ENCODE data around the gene CAPZB. TPM values are rescaled to one million over a fixed set of nuclear protein-coding genes. Genes with fewer than 3 reads are reported as not detected.

CAPZB gene
- total and polyA plus RNA-seq, 2 of the 4 experiments (the other 2 are of a cell fraction): 216 to 304 TPM

GRCh38 chr1:19368964-19369363, 116.4 kb downstream of the CAPZB start:
- H4K20me1 ChIP-seq (ENCODE audit: insufficient read depth, low read length): peaks cover 79% of the 10 kb centered on the region
- H3K4ac ChIP-seq (ENCODE audit: low read depth, low read length): no peak overlapping the region
- H3K27me3 ChIP-seq (ENCODE audit: control insufficient read depth, insufficient read depth, low read length): no peaks in the 10 kb centered on the region
- ChIA-PET CTCF (no interaction called here), POLR2A (ENCODE audit: unreplicated experiment) (no interaction called here)
- peaks cover 37% of the 10 kb centered on the region for H3K9me1 ChIP-seq (ENCODE audit: insufficient read depth, low read length)
- H2BK20ac ChIP-seq (ENCODE audit: low read depth, low read length): no peak overlapping the region
- no peak for TF ChIP-seq CEBPB (IDR thresholded peaks at IDR 0.05; ENCODE audit: low read depth, low read length)
- no peak for TF ChIP-seq MXI1 (IDR thresholded peaks at IDR 0.05; ENCODE audit: borderline replicate concordance, low read depth, low read length)
- TF ChIP-seq BHLHE40 (IDR thresholded peaks at IDR 0.05; ENCODE audit: low read depth, low read length): no peak
- TF ChIP-seq POLR2A (IDR thresholded peaks at IDR 0.05; ENCODE audit: low read depth, low read length): no peak
- no peak for TF ChIP-seq SMC3 (IDR thresholded peaks at IDR 0.05; ENCODE audit: low read depth, low read length)
- TF ChIP-seq RAD21 (IDR thresholded peaks at IDR 0.05; ENCODE audit: low read length): no peak
- TF ChIP-seq MAZ (IDR thresholded peaks at IDR 0.05; ENCODE audit: borderline replicate concordance, low read depth, low read length): no peak
- no peak overlapping the region for H3K18ac ChIP-seq (ENCODE audit: low read depth, low read length)
- H2BK120ac ChIP-seq (ENCODE audit: low read depth, low read length): no peak overlapping the region
- no peak overlapping the region for H3K27ac ChIP-seq (ENCODE audit: insufficient read depth, low read length)
- peaks cover 43 to 92% of the 10 kb centered on the region in 2 experiments for H3K79me1 ChIP-seq (ENCODE audit: low read depth in 1 of 2, low read length in 2 of 2)
- no peak overlapping the region for H4K5ac ChIP-seq (ENCODE audit: low read depth, low read length)
- no peak overlapping the region for H3K23ac ChIP-seq (ENCODE audit: low read depth, low read length)
- H4K8ac ChIP-seq (ENCODE audit: low read depth in 2 of 2, low read length in 2 of 2): no peak overlapping the region
- dilution Hi-C loops (cut with HindIII; ENCODE audit: low sequenced_read_pairs, unreplicated experiment) (no loop called here), intact Hi-C loops (cut with micrococcal nuclease) (no loop called here), in situ Hi-C loops (cut with MboI; ENCODE audit: low sequenced_read_pairs) (no loop called here)
- no peaks in the 10 kb centered on the region for H3K9me3 ChIP-seq (ENCODE audit: control insufficient read depth, insufficient read depth, low read length)
- H2AK9ac ChIP-seq (replicated peaks; ENCODE audit: low read depth, low read length, poor library complexity): no peak overlapping the region
- peaks cover 43% of the 10 kb centered on the region for H3K36me3 ChIP-seq (ENCODE audit: control insufficient read depth, insufficient read depth, low read length)
- H3K4me2 ChIP-seq (ENCODE audit: low read depth, low read length): no peak overlapping the region
- DNase-seq (no peak), ATAC-seq (ENCODE audit: low read depth) (no peak)
- H3K56ac ChIP-seq (ENCODE audit: extremely low read depth, insufficient read depth, low read length): no peak overlapping the region
- no peak overlapping the region for H2BK15ac ChIP-seq (ENCODE audit: low read depth, low read length)
- no peak overlapping the region for H3K4me3 ChIP-seq (ENCODE audit: insufficient read depth, low read depth, low read length)
- H3K14ac ChIP-seq (replicated peaks; ENCODE audit: low read depth, low read length): no peak overlapping the region
- no peaks in the 10 kb centered on the region for H3K4me1 ChIP-seq (ENCODE audit: control insufficient read depth, insufficient read depth, low read length)
- H3K9ac ChIP-seq (ENCODE audit: low read depth, low read length): no peak overlapping the region
- WGBS, 2 experiments (ENCODE audit: extremely low coverage in 2 of 2, insufficient read length in 1 of 2): 100% methylated on average over 1 of the region's 5 CpGs; no CpG with 5 or more reads in 1 of the 2 experiments
- no TSS peak for BruUV-seq (replicated peaks)
- no peak overlapping the region for H2AFZ ChIP-seq (replicated peaks; ENCODE audit: low read length, poor library complexity)
- no peak overlapping the region for H4K91ac ChIP-seq (ENCODE audit: insufficient read depth, low read depth, low read length)
- H2BK5ac ChIP-seq (ENCODE audit: low read depth, low read length, poor library complexity, severe bottlenecking): no peak overlapping the region
- H2AK5ac ChIP-seq (ENCODE audit: low read depth, low read length): no peak overlapping the region
